RPMI8226 (cell line): ENCODE results near the gene SRCIN1.

ENCODE experiments used
- DNase-seq: peaks from one replicate; pipeline ENCODE4 v3.0.0-alpha.2; 2015

SRCIN1 gene

GRCh38 chr17:38617074-38617860, 11.5 kb upstream of the SRCIN1 start:
- no peak for DNase-seq

DNA sequence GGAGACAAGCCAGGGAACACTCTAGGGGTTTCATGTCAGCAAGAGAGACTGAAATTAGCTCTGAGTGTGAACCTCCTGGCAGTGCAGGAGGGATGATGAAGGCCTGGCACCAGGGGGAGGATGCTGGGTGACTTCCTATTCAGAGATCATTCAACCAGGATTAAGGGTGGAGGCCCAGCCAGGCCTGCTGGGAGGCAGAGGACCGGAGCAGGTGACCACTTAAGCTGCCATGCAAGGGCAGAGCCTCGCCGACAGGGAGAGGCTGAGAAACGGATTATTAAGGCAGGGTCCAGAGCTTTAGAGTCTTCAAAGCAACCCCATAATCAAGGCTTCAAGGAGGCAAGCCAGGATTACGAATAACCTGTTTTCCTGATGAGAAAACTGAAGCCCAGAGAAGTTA, 10.6 kb upstream of the SRCIN1 start:
- no peak for DNase-seq

DNA sequence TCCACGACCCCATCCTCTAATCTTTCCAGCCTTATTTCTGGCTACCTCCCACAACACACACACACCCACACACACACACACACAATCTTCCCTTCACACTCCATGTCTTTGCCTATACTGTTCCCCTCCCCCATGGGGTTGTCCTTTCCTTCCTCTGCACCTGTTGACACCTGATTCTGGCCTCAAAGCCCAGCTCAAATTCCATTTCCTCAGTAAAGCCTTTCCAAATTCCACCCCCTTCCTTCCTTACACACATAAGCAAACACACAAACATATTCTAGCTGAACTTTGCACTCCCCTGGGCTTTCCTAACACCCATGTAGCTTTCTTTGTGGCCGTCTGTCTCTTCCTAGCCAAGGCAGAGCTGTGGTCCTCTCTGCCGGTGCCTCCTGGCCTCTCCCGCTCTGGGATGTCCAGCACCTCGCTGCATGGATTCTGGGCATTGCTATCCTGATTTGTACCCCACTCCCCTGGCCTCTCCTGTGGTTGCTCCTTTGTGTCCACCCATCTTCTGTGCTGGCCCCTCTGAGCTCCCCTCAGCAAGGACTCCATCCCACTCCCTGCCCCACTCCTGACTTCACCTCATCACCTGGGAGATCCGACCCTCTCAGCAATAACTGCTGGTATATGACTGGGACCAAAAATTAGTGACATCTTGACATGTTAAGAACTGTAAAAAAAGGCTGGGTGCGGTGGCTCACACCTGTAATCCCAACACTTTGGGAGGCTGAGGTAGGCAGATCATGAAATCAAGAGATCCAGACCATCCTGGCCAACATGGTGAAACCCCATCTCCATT, 8.4 kb upstream of the SRCIN1 start:
- DNase-seq, result no peak

- no peak for DNase-seq
Measured at GRCh38 chr17:38613525-38613980, 7.8 kb upstream of the SRCIN1 start.

- no peak for DNase-seq
Measured at GRCh38 chr17:38611872-38612376, 6.2 kb upstream of the SRCIN1 start.

DNA sequence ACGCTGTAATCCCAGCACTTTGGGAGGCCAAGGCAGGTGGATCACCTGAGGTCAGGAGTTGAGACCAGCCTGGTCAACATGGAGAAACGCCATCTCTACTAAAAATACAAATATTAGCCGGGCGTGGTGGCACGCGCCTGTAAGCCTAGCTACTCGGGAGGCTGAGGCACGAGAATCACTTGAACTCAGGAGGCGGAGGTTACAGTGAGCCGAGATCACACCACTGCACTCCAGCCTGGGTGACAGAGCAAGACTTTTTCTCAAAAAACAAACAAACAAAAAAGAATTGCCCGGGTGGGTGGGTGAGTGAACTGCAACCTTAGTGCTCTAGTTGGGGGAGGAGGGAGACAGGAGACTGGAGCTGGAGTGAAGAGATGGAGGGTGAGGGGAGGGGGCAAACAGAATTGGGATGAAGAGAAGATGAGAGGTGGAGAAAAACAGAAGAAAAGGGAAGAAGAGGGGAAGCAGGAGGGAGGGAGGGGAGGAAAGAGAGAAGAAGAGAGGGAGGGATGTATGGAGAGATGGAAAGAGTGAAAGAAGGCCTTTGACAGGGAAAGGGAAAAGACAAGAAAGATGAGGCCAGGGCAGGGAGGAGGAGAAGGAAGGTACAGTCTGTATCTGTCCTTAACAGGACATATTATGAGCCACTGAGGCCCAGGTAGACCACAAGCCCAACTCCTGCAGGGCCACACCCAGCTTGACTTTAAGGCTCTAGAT, 5.5 kb upstream of the SRCIN1 start:
- DNase-seq, result no peak

GRCh38 chr17:38609280-38610031, 3.7 kb upstream of the SRCIN1 start:
- no peak for DNase-seq

DNA sequence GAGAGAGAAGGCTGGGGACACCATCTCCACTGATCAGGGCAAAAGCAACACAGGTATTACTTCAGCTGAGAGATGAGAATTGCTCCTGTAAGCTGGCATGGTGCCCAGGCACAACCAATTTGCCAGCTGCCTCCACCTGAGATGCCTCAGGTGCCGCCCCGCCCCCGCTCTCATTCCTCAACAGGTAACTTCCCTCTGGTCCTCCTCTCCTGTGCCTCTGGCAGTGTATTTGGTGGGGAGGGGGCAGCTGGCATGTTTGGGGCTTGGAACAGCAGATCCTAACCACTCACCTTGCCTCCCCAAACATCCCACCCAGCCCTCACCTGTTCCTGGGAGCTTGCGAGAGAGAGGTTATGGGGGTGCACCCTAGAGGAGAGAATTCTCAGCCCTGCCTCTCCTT, 2.9 kb upstream of the SRCIN1 start:
- peak; percentile 79 for DNase-seq

DNA sequence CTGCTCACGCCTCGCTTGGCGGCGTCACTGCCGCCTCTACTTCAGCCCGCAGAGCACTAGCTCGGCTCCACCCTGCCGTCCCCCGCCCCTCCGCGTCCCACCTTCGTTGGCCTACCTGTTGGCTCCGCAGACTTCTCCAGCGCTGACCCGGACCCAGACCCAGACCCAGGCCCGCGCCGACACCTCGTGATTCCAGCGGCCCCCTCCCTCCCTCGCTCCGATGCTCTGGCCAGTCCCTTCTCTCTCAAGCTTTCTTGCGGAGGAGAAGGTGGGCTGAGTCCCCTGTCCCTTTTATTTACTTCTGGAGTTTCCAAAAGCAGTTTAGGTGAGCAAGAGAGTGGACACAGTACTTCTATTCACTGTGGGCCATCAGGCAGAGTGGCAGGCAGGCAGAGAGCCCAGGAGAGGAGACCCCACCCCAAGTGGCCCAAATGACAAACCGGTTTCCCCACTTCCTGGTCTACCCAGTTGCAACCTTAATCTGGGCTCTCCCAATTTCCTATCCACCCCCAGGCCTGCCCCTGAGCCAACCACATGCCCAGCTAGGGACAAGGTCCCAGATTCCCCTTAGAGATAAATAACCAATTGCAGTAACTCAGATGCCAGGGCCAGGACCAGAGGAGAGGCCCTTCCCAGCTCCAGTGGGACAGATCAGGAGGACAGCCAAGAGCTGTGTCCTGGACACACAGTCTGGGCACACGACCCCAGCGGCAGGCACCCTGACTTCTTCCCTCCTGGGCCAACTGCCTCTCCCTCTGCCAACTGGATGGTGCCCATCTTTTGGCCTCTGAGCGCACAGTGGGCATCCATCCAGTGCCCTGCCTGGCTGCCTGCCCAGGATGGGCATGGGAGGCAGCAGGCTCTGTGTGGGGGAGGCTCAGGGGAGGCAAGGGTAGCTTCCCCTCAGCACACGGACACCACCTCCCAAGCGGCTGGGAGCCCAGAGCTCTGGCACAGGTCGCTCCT, 1.2 kb upstream of the SRCIN1 start:
- peak; percentile 38 for DNase-seq

GRCh38 chr17:38605411-38605840, 326 bp downstream of the SRCIN1 start:
- peak; percentile 38 for DNase-seq

GRCh38 chr17:38604479-38605403, 1.0 kb downstream of the SRCIN1 start:
- DNase-seq, result peak; percentile 49

GRCh38 chr17:38603786-38604478, 1.8 kb downstream of the SRCIN1 start:
- no peak for DNase-seq

- DNase-seq, result no peak
Measured at GRCh38 chr17:38602956-38603785, 2.6 kb downstream of the SRCIN1 start.

DNA sequence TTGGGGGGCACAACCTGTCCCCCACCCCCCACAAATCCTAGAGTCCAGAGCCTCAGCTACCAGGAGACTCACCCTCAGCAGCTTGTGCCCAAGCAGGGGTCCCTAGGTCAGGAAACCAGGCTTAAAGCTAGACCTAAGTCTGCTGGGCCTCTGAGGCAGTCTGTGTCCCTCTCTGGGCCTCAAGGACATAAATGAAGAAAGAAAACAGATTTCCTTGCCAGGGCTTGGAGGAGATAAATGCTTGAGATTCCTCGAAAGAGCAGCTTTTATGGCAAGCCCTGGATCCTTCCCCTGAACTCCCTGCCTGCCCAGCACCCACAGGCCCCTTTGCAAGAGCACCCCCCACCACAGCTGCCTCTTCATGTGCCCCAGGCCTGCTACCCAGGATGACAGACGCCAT, 3.3 kb downstream of the SRCIN1 start:
- no peak for DNase-seq

DNA sequence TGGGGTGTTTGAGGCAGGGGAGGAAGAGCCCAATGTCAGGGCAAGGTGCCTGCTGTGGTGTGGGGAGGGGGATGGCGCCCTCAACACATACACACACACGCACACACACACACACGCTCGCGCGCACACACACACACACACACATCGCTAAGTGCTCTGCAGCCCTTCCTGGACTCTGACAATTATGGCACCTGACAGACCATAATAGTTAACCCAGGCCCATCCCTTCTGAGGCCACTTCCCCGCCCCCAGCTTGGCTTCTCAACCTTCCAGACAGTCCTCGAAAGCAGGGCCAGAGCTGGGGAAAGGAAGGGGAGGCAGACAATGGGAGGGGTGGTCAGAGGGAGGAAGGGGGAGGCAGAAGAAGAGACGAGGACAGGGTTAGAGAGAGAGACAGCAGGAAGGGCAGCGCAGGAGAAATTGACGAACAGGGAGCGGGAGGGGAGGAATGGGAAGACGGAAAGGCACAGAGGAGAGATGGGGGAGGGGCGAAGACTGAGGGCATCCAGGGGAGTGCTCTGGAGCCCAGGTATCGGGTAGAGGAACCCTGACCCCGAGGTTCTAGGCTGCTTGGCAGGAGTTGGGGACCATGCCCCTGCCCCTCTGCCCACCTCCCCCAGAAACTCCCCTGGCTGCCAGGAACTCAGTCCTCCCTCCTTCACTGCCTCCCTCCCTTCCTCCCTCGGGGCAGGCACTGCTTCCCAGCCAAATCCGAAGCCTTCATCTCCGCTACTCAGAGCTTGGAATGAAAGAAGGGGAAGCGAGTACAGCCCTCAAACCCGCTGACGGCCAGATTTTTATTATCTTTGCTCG, 4.0 kb downstream of the SRCIN1 start:
- DNase-seq, result peak; percentile 15

DNA sequence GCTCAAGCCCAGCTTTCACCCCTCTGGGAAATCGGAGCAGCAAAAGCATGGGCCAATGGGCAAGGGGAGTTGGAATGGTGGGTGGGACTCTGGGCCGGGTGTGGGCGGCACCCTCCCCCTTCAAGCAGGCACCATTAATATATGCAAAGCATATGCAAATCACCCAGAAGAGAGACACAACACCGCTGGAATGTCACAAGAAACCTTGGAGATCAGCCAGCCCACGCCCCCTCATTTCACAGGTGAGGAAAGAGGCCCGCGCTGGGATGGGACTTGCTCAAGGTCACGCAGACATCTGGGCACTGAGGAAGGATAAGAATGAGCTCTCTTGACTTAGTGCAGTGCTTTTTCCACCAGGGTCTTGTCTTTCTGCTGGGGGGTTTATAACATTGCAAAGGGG, 4.8 kb downstream of the SRCIN1 start:
- DNase-seq, result no peak

GRCh38 chr17:38600416-38600815, 5.3 kb downstream of the SRCIN1 start:
- no peak for DNase-seq
